Measurements from ENCODE around the gene CCDC192. TPM values are rescaled to one million over a fixed set of nuclear protein-coding genes. Genes with fewer than 3 reads are reported as not detected.

Gene CCDC192
- total and polyA plus RNA-seq, 8 donors: 0.81 to 1.6 (median 1.2) TPM; not detected in 2

DNA sequence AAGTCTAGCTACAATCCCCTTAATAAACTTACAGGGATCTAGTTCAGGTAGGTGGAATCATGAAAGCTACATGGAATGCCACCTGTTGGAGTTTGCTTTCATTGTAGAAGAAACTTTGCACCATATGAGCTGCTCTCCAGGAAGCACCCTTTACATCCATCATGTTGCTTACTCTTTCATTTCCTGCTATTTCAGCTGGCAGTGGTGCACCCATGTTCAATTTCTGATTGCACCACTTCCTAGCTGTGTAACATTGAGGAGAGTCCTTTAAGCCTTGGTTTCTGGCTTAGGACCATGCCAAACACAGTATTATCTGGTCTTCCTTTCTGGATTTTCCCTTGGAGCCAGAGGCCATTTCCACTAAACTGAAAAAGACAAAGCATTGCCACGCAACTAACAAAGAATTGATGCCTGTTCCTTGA lies 257.1 kb downstream of the CCDC192 start:
- Histone ChIP-seq H3K27me3 (no peaks in the 10 kb centered on the region), H3K27ac (peak overlapping the region; percentile 5 to 50), H3K4me1 (peaks cover 12 to 34% of the 10 kb centered on the region in 2 donors), H3K9me3 (no peaks in the 10 kb centered on the region), H3K36me3 (no peaks in the 10 kb centered on the region), H3K4me3 (no peak overlapping the region)
- ATAC-seq (no peak), DNase-seq (no peak)
- TF ChIP-seq, protein P1, sequence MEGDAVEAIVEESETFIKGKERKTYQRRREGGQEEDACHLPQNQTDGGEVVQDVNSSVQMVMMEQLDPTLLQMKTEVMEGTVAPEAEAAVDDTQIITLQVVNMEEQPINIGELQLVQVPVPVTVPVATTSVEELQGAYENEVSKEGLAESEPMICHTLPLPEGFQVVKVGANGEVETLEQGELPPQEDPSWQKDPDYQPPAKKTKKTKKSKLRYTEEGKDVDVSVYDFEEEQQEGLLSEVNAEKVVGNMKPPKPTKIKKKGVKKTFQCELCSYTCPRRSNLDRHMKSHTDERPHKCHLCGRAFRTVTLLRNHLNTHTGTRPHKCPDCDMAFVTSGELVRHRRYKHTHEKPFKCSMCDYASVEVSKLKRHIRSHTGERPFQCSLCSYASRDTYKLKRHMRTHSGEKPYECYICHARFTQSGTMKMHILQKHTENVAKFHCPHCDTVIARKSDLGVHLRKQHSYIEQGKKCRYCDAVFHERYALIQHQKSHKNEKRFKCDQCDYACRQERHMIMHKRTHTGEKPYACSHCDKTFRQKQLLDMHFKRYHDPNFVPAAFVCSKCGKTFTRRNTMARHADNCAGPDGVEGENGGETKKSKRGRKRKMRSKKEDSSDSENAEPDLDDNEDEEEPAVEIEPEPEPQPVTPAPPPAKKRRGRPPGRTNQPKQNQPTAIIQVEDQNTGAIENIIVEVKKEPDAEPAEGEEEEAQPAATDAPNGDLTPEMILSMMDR (IDR thresholded peaks at IDR 0.05): no peak
- intact Hi-C loops (cut with DNase I): no loop called here

DNA sequence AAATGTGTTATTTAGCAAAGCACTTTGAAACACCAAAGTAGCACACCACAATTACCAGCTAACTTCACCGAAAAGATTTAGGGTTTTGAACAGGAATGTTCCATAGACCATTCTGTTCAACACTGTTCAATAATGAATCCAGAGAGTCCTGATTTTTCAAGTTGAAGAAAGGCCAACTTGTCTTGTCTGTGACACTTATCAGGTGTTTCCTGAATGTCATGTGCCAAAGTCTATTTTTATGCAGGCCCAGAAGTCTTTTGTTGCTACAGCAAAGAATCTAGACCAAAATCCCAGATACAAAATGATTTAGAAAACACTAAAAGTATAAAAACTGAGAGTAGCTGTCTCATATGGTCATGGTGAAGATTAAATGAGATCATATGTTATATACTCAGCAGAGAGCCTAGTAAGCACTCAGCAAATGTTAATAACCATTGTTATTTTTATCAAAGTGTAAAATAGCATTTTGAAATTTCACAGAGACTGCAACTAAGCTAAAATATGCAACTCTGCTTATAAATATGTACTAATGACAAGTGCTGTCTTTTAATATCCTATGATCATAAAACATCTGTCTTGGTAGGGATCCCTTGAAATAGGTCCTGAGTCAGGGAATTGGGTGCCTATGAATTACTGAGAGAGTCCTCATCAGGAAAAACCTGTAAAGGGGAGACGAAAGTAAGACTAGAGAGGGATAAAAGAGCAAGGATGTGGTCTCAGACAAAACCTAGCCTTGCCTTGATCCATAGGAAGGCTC lies 258.0 kb downstream of the CCDC192 start:
- Histone ChIP-seq H3K27me3 (no peaks in the 10 kb centered on the region), H3K27ac (peak overlapping the region in 1 of 2 donors; percentile 50), H3K9me3 (no peaks in the 10 kb centered on the region), H3K4me1 (peaks cover 12 to 34% of the 10 kb centered on the region in 2 donors), H3K36me3 (peaks cover 0 to 4% of the 10 kb centered on the region in 2 donors), H3K4me3 (no peak overlapping the region)
- intact Hi-C loops (cut with DNase I): no loop called here
- TF ChIP-seq, protein P1 (IDR thresholded peaks at IDR 0.05): no peak
- ATAC-seq: no peak
- DNase-seq: no peak

- TF ChIP-seq, protein P1 (IDR thresholded peaks at IDR 0.05): no peak
- H3K27ac ChIP-seq: peak overlapping the region in 1 of 2 donors; percentile 50
- no peaks in the 10 kb centered on the region for H3K9me3 ChIP-seq
- DNase-seq: no peak
- H3K4me1 ChIP-seq: peaks cover 12 to 34% of the 10 kb centered on the region in 2 donors
- ATAC-seq: no peak
- no peaks in the 10 kb centered on the region for H3K27me3 ChIP-seq
- H3K4me3 ChIP-seq: no peak overlapping the region
- intact Hi-C loops (cut with DNase I): no loop called here
- peaks cover 0 to 6% of the 10 kb centered on the region in 2 donors for H3K36me3 ChIP-seq
These were observed 258.6 kb downstream of the CCDC192 start for GRCh38 chr5:127961763-127962145.

DNA sequence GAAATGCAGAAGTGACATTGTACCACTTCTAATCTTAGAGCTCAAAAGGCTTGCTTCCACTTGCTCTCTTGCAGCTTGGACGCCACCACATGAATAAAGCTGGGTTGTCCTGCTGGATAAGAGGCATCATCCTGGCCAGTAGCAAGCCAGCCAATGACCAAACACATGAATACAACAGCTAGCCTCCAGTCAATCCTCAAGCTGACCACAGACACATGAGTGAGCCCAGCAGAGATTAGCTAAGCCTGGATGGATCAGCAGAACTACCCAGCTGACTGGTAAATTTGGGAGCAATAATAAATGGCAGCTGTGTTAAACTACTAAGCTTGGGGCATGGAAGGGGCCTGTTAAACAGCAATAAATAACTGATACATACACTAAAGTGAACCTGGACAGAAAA lies 259.3 kb downstream of the CCDC192 start:
- Histone ChIP-seq H3K36me3 (peaks cover 0 to 6% of the 10 kb centered on the region in 2 donors), H3K9me3 (no peaks in the 10 kb centered on the region), H3K4me1 (peaks cover 12 to 30% of the 10 kb centered on the region in 2 donors), H3K27me3 (no peaks in the 10 kb centered on the region), H3K27ac (no peak overlapping the region), H3K4me3 (no peak overlapping the region)
- intact Hi-C loops (cut with DNase I): no loop called here
- DNase-seq: no peak
- TF ChIP-seq, protein P1 (IDR thresholded peaks at IDR 0.05): no peak
- no peak for ATAC-seq

GRCh38 chr5:127963233-127963632 lies 260.0 kb downstream of the CCDC192 start:
- H3K27ac ChIP-seq: no peak overlapping the region
- no peaks in the 10 kb centered on the region for H3K27me3 ChIP-seq
- ATAC-seq (no peak), DNase-seq (no peak)
- no peak overlapping the region for H3K4me3 ChIP-seq
- TF ChIP-seq, protein P1 (IDR thresholded peaks at IDR 0.05): no peak
- peaks cover 0 to 6% of the 10 kb centered on the region in 2 donors for H3K36me3 ChIP-seq
- intact Hi-C loops (cut with DNase I): no loop called here
- peaks cover 12 to 25% of the 10 kb centered on the region in 2 donors for H3K4me1 ChIP-seq
- H3K9me3 ChIP-seq: no peaks in the 10 kb centered on the region

Measured in left lung (tissue), 10 donors.